ENCODE measurements around the gene WTAP.
"Not testable (repeated sequence)": the region's sequence is repeated elsewhere in the genome, so short reads cannot be mapped to it uniquely, and the experiment has no call there.

Gene WTAP

GRCh38 chr6:159693894-159694545 lies 33.3 kb upstream of the WTAP start:
- FAIRE-seq, result no peak

- no peak for FAIRE-seq
These were observed 31.3 kb upstream of the WTAP start for GRCh38 chr6:159695984-159696383.

- FAIRE-seq, result no peak
These were observed 26.3 kb upstream of the WTAP start for GRCh38 chr6:159700970-159701369.

- no peak for FAIRE-seq
These were observed 25.8 kb upstream of the WTAP start for GRCh38 chr6:159701413-159701999.

GRCh38 chr6:159710603-159711002 lies 16.7 kb upstream of the WTAP start:
- FAIRE-seq, result not testable (repeated sequence)

GRCh38 chr6:159712389-159712788 lies 14.9 kb upstream of the WTAP start:
- FAIRE-seq, result not testable (repeated sequence)

GRCh38 chr6:159713984-159714383 lies 13.3 kb upstream of the WTAP start:
- no peak for FAIRE-seq

- no peak for FAIRE-seq
These were observed 12.9 kb upstream of the WTAP start for GRCh38 chr6:159714404-159714803.

- FAIRE-seq, result no peak
These were observed 12.1 kb upstream of the WTAP start for GRCh38 chr6:159715166-159715565.

- no peak for FAIRE-seq
These were observed 11.7 kb upstream of the WTAP start for GRCh38 chr6:159715605-159716004.

GRCh38 chr6:159716247-159717096 lies 10.8 kb upstream of the WTAP start:
- FAIRE-seq, result no peak

- FAIRE-seq, result no peak
These were observed 8.7 kb upstream of the WTAP start for GRCh38 chr6:159718634-159719033.

- no peak for FAIRE-seq
These were observed 8.0 kb upstream of the WTAP start for GRCh38 chr6:159719287-159719686.

- no peak for FAIRE-seq
These were observed 6.6 kb upstream of the WTAP start for GRCh38 chr6:159720708-159721107.

- not testable (repeated sequence) for FAIRE-seq
These were observed 5.3 kb upstream of the WTAP start for GRCh38 chr6:159721981-159722380.

- FAIRE-seq, result no peak
These were observed 4.7 kb upstream of the WTAP start for GRCh38 chr6:159722655-159723054.

GRCh38 chr6:159723259-159723658 lies 4.0 kb upstream of the WTAP start:
- FAIRE-seq, result no peak

- no peak for FAIRE-seq
These were observed 2.5 kb upstream of the WTAP start for GRCh38 chr6:159724778-159725177.

GRCh38 chr6:159725208-159725607 lies 2.1 kb upstream of the WTAP start:
- FAIRE-seq, result not testable (repeated sequence)

- FAIRE-seq, result no peak
These were observed 920 bp upstream of the WTAP start for GRCh38 chr6:159726255-159726917.

- no peak for FAIRE-seq
These were observed 575 bp downstream of the WTAP start for GRCh38 chr6:159727717-159728445.

- FAIRE-seq, result no peak
These were observed 1.2 kb downstream of the WTAP start for GRCh38 chr6:159728531-159728964.

Data from TTC549 (cell line).